CD4-positive, CD25-positive, alpha-beta regulatory T cell (primary cell): ENCODE data around the gene MDN1. TPM values are rescaled to one million over a fixed set of nuclear protein-coding genes. Genes with fewer than 3 reads are reported as not detected.

Source experiments
- ATAC-seq, 2 donors: fragments of 150-1000 bp; cut with Tn5 transposase; one replicate each; pipeline ENCODE4 v1.10.0; 2021; ENCODE audit warnings: low read depth in 2 of 2, moderate number of reproducible peaks in 2 of 2, moderate library complexity in 1 of 2
- DNase-seq, 3 donors: peaks; one replicate each; pipeline versions ENCODE4 v3.0.0 to v3.0.0-alpha.2; 2012 to 2022; ENCODE audit warnings: mixed read lengths in 1 of 3
- H3K27ac ChIP-seq: one replicate; pipeline ENCODE4 v1.7.0; 2013; ENCODE audit warnings: mild to moderate bottlenecking, low read length; ENCODE audit not compliant: insufficient read depth, poor library complexity, severe bottlenecking
- H3K27me3 ChIP-seq: one replicate; pipeline ENCODE4 v1.7.0; 2013; ENCODE audit warnings: low read length; ENCODE audit not compliant: control insufficient read depth, insufficient read depth
- H3K36me3 ChIP-seq: one replicate; pipeline ENCODE4 v1.7.0; 2013; ENCODE audit warnings: mild to moderate bottlenecking, low read length, moderate library complexity; ENCODE audit not compliant: control insufficient read depth, insufficient read depth
- H3K4me1 ChIP-seq: 2 replicates; pipeline ENCODE4 v1.7.0; 2013; ENCODE audit warnings: mild to moderate bottlenecking, low read length; ENCODE audit not compliant: insufficient read depth, control insufficient read depth, poor library complexity, severe bottlenecking
- H3K4me3 ChIP-seq: one replicate; pipeline ENCODE4 v1.7.0; 2013; ENCODE audit warnings: low read depth, mild to moderate bottlenecking, low read length, moderate library complexity
- H3K9me3 ChIP-seq, 2 experiments: 1 replicate in 1 of 2; 2 replicates in 1 of 2; pipeline ENCODE4 v1.7.0; 2013; ENCODE audit warnings: low read length in 2 of 2, mild to moderate bottlenecking in 1 of 2, moderate library complexity in 1 of 2; ENCODE audit not compliant: control insufficient read depth in 2 of 2
- H3K27ac Mint-ChIP-seq, 3 donors: one replicate each; pipeline ENCODE4 v1.8.0; 2020 to 2022; ENCODE audit warnings: mild to moderate bottlenecking in 3 of 3, mixed read lengths in 3 of 3, moderate library complexity in 2 of 3
- H3K27me3 Mint-ChIP-seq: one replicate; pipeline ENCODE4 v1.8.0; 2022; ENCODE audit warnings: mild to moderate bottlenecking, mixed read lengths
- H3K36me3 Mint-ChIP-seq: one replicate; pipeline ENCODE4 v1.8.0; 2020; ENCODE audit warnings: mixed read lengths
- H3K4me1 Mint-ChIP-seq, 4 donors: one replicate each; pipeline ENCODE4 v1.8.0; 2020 to 2022; ENCODE audit warnings: mixed read lengths in 4 of 4, mild to moderate bottlenecking in 1 of 4
- H3K4me3 Mint-ChIP-seq, 4 donors: one replicate each; pipeline ENCODE4 v1.8.0; 2020 to 2022; ENCODE audit warnings: mild to moderate bottlenecking in 4 of 4, mixed read lengths in 4 of 4, moderate library complexity in 3 of 4
- H3K9me3 Mint-ChIP-seq, 7 donors: one replicate each; pipeline ENCODE4 v1.8.0; 2020 to 2022; ENCODE audit warnings: mixed read lengths in 7 of 7, mild to moderate bottlenecking in 3 of 7, moderate library complexity in 2 of 7
- polyA plus RNA-seq, 4 donors: library from polyadenylated mRNA; unstranded; fragments of 300-500 nt; fragmentation: Illumina TruSeq; gene quantifications; one replicate each; pipeline ENCODE4 v1.2.3, GENCODE V29; 2021
- total RNA-seq: library from RNA; stranded (reverse); gene quantifications from one replicate; pipeline ENCODE4 v1.2.3, GENCODE V29; 2022

The MDN1 gene
- total and polyA plus RNA-seq, 5 donors from 2014 or later = 5.7 to 49.2 (median 6.9) TPM

GRCh38 chr6:89758830-89759229 lies 60.8 kb downstream of the MDN1 start:
- Histone ChIP-seq H3K4me3 (no peak overlapping the region), H3K4me1 (no peaks in the 10 kb centered on the region), H3K36me3 (peaks cover 63% of the 10 kb centered on the region), H3K27ac (no peak overlapping the region), H3K9me3 (no peaks in the 10 kb centered on the region), H3K27me3 (no peaks in the 10 kb centered on the region)
- no peak overlapping the region for H3K4me3 Mint-ChIP-seq
- no peak for DNase-seq
- peak overlapping the region in 1 of 3 donors; percentile 54 for H3K27ac Mint-ChIP-seq
- H3K27me3 Mint-ChIP-seq = no peaks in the 10 kb centered on the region
- no peaks in the 10 kb centered on the region for H3K9me3 Mint-ChIP-seq
- no peak for ATAC-seq
- H3K4me1 Mint-ChIP-seq = peaks cover 0 to 5% (median 0%) of the 10 kb centered on the region in 4 donors
- peaks cover 49% of the 10 kb centered on the region for H3K36me3 Mint-ChIP-seq

- DNase-seq (no peak), ATAC-seq (no peak)
- H3K36me3 Mint-ChIP-seq = peaks cover 55% of the 10 kb centered on the region
- peaks cover 77% of the 10 kb centered on the region for H3K36me3 ChIP-seq
- no peak overlapping the region for H3K4me3 ChIP-seq
- H3K4me3 Mint-ChIP-seq = no peak overlapping the region
- no peak overlapping the region for H3K27ac ChIP-seq
- peaks cover 0 to 2% (median 0%) of the 10 kb centered on the region in 4 donors for H3K4me1 Mint-ChIP-seq
- no peaks in the 10 kb centered on the region for H3K9me3 ChIP-seq
- no peaks in the 10 kb centered on the region for H3K9me3 Mint-ChIP-seq
- no peak overlapping the region for H3K27ac Mint-ChIP-seq
- H3K27me3 ChIP-seq = no peaks in the 10 kb centered on the region
- H3K27me3 Mint-ChIP-seq = no peaks in the 10 kb centered on the region
- no peaks in the 10 kb centered on the region for H3K4me1 ChIP-seq
These were observed 69.3 kb downstream of the MDN1 start for GRCh38 chr6:89750338-89750737.

- peaks cover 55% of the 10 kb centered on the region for H3K36me3 Mint-ChIP-seq
- no peak for DNase-seq
- H3K9me3 ChIP-seq = no peaks in the 10 kb centered on the region
- H3K9me3 Mint-ChIP-seq = no peaks in the 10 kb centered on the region
- H3K4me3 Mint-ChIP-seq = no peak overlapping the region
- no peak overlapping the region for H3K4me3 ChIP-seq
- no peaks in the 10 kb centered on the region for H3K27me3 ChIP-seq
- H3K4me1 ChIP-seq = no peaks in the 10 kb centered on the region
- H3K4me1 Mint-ChIP-seq = peaks cover 0 to 2% (median 0%) of the 10 kb centered on the region in 4 donors
- ATAC-seq = no peak
- peaks cover 76% of the 10 kb centered on the region for H3K36me3 ChIP-seq
- H3K27me3 Mint-ChIP-seq = no peaks in the 10 kb centered on the region
- H3K27ac ChIP-seq = no peak overlapping the region
- H3K27ac Mint-ChIP-seq = peak overlapping the region in 1 of 3 donors; percentile 44
These were observed 69.7 kb downstream of the MDN1 start for GRCh38 chr6:89749918-89750317.

GRCh38 chr6:89745716-89746115 lies 73.9 kb downstream of the MDN1 start:
- Mint-ChIP-seq H3K27me3 (no peaks in the 10 kb centered on the region), H3K36me3 (peaks cover 61% of the 10 kb centered on the region), H3K4me3 (no peak overlapping the region), H3K27ac (no peak overlapping the region), H3K9me3 (no peaks in the 10 kb centered on the region), H3K4me1 (peaks cover 0 to under 1% (median 0%) of the 10 kb centered on the region in 4 donors)
- Histone ChIP-seq H3K27ac (no peak overlapping the region), H3K4me1 (no peaks in the 10 kb centered on the region), H3K27me3 (no peaks in the 10 kb centered on the region), H3K36me3 (peaks cover 73% of the 10 kb centered on the region), H3K9me3 (no peaks in the 10 kb centered on the region), H3K4me3 (no peak overlapping the region)
- no peak for ATAC-seq
- no peak for DNase-seq

- no peaks in the 10 kb centered on the region for H3K27me3 Mint-ChIP-seq
- no peak overlapping the region for H3K4me3 Mint-ChIP-seq
- DNase-seq (no peak), ATAC-seq (no peak)
- Histone ChIP-seq H3K4me1 (no peaks in the 10 kb centered on the region), H3K9me3 (no peaks in the 10 kb centered on the region), H3K36me3 (peaks cover 72% of the 10 kb centered on the region), H3K27me3 (no peaks in the 10 kb centered on the region), H3K27ac (no peak overlapping the region), H3K4me3 (no peak overlapping the region)
- peaks cover 64% of the 10 kb centered on the region for H3K36me3 Mint-ChIP-seq
- no peak overlapping the region for H3K27ac Mint-ChIP-seq
- no peaks in the 10 kb centered on the region for H3K9me3 Mint-ChIP-seq
- peaks cover 0 to 3% (median 0%) of the 10 kb centered on the region in 4 donors for H3K4me1 Mint-ChIP-seq
These were observed 74.5 kb downstream of the MDN1 start for GRCh38 chr6:89745096-89745495.

- Histone ChIP-seq H3K4me3 (no peak overlapping the region), H3K9me3 (no peaks in the 10 kb centered on the region), H3K27me3 (no peaks in the 10 kb centered on the region), H3K36me3 (peaks cover 51% of the 10 kb centered on the region), H3K27ac (no peak overlapping the region), H3K4me1 (no peaks in the 10 kb centered on the region)
- Mint-ChIP-seq H3K4me3 (no peak overlapping the region), H3K36me3 (peaks cover 48% of the 10 kb centered on the region), H3K4me1 (peaks cover 0 to 3% (median 0%) of the 10 kb centered on the region in 4 donors), H3K27ac (no peak overlapping the region), H3K27me3 (no peaks in the 10 kb centered on the region), H3K9me3 (peaks cover 0 to 3% (median under 1%) of the 10 kb centered on the region in 7 donors)
- DNase-seq = no peak
- no peak for ATAC-seq
These were observed 82.7 kb downstream of the MDN1 start for GRCh38 chr6:89736893-89737292.

GRCh38 chr6:89734526-89734925 lies 85.1 kb downstream of the MDN1 start:
- ATAC-seq = no peak
- DNase-seq = no peak
- Mint-ChIP-seq H3K27me3 (no peaks in the 10 kb centered on the region), H3K36me3 (peaks cover 52% of the 10 kb centered on the region), H3K4me1 (no peaks in the 10 kb centered on the region), H3K9me3 (peaks cover 0 to 5% (median 1%) of the 10 kb centered on the region in 7 donors), H3K4me3 (no peak overlapping the region), H3K27ac (peak overlapping the region in 1 of 3 donors; percentile 26)
- no peaks in the 10 kb centered on the region for H3K4me1 ChIP-seq
- H3K4me3 ChIP-seq = no peak overlapping the region
- H3K27me3 ChIP-seq = no peaks in the 10 kb centered on the region
- H3K36me3 ChIP-seq = peaks cover 61% of the 10 kb centered on the region
- no peaks in the 10 kb centered on the region for H3K9me3 ChIP-seq
- no peak overlapping the region for H3K27ac ChIP-seq

GRCh38 chr6:89731924-89732567 lies 87.5 kb downstream of the MDN1 start:
- no peak for DNase-seq
- Mint-ChIP-seq H3K4me1 (no peaks in the 10 kb centered on the region), H3K27ac (peak overlapping the region in 1 of 3 donors; percentile 61)

More at GRCh38 chr6:89731924-89732567, 87.5 kb downstream of the MDN1 start:
- ATAC-seq = no peak
- Mint-ChIP-seq H3K4me3 (no peak overlapping the region), H3K36me3 (peaks cover 58% of the 10 kb centered on the region), H3K9me3 (peaks cover 0 to 5% (median 1%) of the 10 kb centered on the region in 7 donors), H3K27me3 (no peaks in the 10 kb centered on the region)
- no peak overlapping the region for H3K4me3 ChIP-seq
- H3K4me1 ChIP-seq = no peaks in the 10 kb centered on the region
- peaks cover 66% of the 10 kb centered on the region for H3K36me3 ChIP-seq
- H3K9me3 ChIP-seq = no peaks in the 10 kb centered on the region
- H3K27ac ChIP-seq = no peak overlapping the region
- no peaks in the 10 kb centered on the region for H3K27me3 ChIP-seq
